B cell (primary cell): ENCODE results near the gene BRIP1.

Source experiments
- EZH2 ChIP-seq: IDR thresholded peaks from 2 replicates; pipeline ENCODE4 v1.6.1; 2012; ENCODE audit warnings: borderline replicate concordance, low read depth, mild to moderate bottlenecking, moderate library complexity, low read length; ENCODE audit not compliant: insufficient read depth, poor library complexity, severe bottlenecking
- TF ChIP-seq, protein P1 (sequence below): fragments of 200-600 bp; IDR thresholded peaks from one replicate; pipeline ENCODE4 v1.8.0; 2022; ENCODE audit warnings: antibody characterized with exemption, mild to moderate bottlenecking

GRCh38 chr17:61634011-61634539 is 229.3 kb downstream of the BRIP1 start:
- TF ChIP-seq, protein P1, sequence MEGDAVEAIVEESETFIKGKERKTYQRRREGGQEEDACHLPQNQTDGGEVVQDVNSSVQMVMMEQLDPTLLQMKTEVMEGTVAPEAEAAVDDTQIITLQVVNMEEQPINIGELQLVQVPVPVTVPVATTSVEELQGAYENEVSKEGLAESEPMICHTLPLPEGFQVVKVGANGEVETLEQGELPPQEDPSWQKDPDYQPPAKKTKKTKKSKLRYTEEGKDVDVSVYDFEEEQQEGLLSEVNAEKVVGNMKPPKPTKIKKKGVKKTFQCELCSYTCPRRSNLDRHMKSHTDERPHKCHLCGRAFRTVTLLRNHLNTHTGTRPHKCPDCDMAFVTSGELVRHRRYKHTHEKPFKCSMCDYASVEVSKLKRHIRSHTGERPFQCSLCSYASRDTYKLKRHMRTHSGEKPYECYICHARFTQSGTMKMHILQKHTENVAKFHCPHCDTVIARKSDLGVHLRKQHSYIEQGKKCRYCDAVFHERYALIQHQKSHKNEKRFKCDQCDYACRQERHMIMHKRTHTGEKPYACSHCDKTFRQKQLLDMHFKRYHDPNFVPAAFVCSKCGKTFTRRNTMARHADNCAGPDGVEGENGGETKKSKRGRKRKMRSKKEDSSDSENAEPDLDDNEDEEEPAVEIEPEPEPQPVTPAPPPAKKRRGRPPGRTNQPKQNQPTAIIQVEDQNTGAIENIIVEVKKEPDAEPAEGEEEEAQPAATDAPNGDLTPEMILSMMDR: no peak
- no peak for TF ChIP-seq EZH2
